Keratinocyte (primary cell): ENCODE results near the gene PLPP4.

Experiments used
- EZH2 ChIP-seq: IDR thresholded peaks from one replicate; pipeline ENCODE4 v1.6.1; 2012; ENCODE audit warnings: inconsistent platforms, mild to moderate bottlenecking, low read length, moderate library complexity
- TF ChIP-seq, protein P1 (sequence below), 3 experiments: IDR thresholded peaks in 1 of 3; conservative IDR thresholded peaks in 1 of 3; optimal IDR thresholded peaks in 1 of 3; 2 replicates in 2 of 3; 3 replicates in 1 of 3; pipeline versions ENCODE3 to v1.5.1; 2011; ENCODE audit warnings: low read length in 3 of 3, mild to moderate bottlenecking in 3 of 3, moderate library complexity in 2 of 3, control low read depth in 1 of 3, inconsistent platforms in 1 of 3; ENCODE audit not compliant: insufficient read depth in 2 of 3; ENCODE audit errors: extremely low read depth in 1 of 3

DNA sequence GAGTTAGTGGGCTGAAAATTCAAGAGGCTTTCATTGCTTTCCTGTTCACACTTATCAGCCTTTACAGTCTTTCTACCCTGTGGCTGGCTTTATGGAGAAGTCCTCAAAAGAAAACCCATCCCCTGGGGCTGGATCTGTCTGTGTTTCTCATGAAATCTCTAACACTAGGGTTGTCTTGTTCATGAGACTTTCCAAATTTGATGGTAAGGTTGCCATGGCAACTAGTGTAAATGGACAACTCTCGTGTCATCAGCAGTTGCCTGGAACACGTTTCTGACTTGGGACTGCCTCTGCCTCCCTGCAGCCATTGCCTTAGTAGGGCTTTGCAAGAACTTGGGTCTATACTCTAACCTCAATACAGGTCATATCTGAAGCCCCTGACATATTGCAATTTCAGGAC, 35.8 kb upstream of the PLPP4 start:
- TF ChIP-seq, protein P1, sequence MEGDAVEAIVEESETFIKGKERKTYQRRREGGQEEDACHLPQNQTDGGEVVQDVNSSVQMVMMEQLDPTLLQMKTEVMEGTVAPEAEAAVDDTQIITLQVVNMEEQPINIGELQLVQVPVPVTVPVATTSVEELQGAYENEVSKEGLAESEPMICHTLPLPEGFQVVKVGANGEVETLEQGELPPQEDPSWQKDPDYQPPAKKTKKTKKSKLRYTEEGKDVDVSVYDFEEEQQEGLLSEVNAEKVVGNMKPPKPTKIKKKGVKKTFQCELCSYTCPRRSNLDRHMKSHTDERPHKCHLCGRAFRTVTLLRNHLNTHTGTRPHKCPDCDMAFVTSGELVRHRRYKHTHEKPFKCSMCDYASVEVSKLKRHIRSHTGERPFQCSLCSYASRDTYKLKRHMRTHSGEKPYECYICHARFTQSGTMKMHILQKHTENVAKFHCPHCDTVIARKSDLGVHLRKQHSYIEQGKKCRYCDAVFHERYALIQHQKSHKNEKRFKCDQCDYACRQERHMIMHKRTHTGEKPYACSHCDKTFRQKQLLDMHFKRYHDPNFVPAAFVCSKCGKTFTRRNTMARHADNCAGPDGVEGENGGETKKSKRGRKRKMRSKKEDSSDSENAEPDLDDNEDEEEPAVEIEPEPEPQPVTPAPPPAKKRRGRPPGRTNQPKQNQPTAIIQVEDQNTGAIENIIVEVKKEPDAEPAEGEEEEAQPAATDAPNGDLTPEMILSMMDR (optimal IDR thresholded peaks at IDR 0.05 in 1 of 3, IDR thresholded peaks at IDR 0.05 in 1 of 3, conservative IDR thresholded peaks at IDR 0.05 in 1 of 3; ENCODE audit: extremely low read depth in 1 of 3, insufficient read depth in 2 of 3, low read length in 3 of 3) = no peak
- no peak for TF ChIP-seq EZH2
